IMR-90 (cell line): ENCODE measurements around the gene NTRK3.

Experiments used
- CEBPB ChIP-seq: IDR thresholded peaks from 2 replicates; pipeline ENCODE4 v1.6.1; 2012; ENCODE audit warnings: low read depth, low read length, improper control_type of control experiment
- MAFK ChIP-seq: IDR thresholded peaks from 2 replicates; pipeline ENCODE4 v1.6.1; 2012; ENCODE audit warnings: low read depth, low read length, improper control_type of control experiment
- NFE2L2 ChIP-seq: fragments of 150-350 bp; IDR thresholded peaks from 2 replicates; pipeline ENCODE4 v1.6.1; 2016; ENCODE audit warnings: low read depth, mild to moderate bottlenecking, low read length
- POLR2A ChIP-seq: IDR thresholded peaks from 2 replicates; pipeline ENCODE4 v1.6.1; 2012; ENCODE audit warnings: mild to moderate bottlenecking, low read depth, low read length
- RAD21 ChIP-seq: IDR thresholded peaks from 2 replicates; pipeline ENCODE4 v1.6.1; 2012; ENCODE audit warnings: low read length, improper control_type of control experiment
- TF ChIP-seq, protein P1 (sequence below): fragments of 150-350 bp; IDR thresholded peaks from 2 replicates; pipeline ENCODE4 v1.6.1; 2016; ENCODE audit warnings: low read depth, mild to moderate bottlenecking, low read length, moderate library complexity, borderline replicate concordance
- TF ChIP-seq, protein P2 (sequence below): conservative IDR thresholded peaks from 2 replicates; pipeline ENCODE4 v1.5.1; 2012; ENCODE audit warnings: mild to moderate bottlenecking, low read depth, low read length, improper control_type of control experiment

DNA sequence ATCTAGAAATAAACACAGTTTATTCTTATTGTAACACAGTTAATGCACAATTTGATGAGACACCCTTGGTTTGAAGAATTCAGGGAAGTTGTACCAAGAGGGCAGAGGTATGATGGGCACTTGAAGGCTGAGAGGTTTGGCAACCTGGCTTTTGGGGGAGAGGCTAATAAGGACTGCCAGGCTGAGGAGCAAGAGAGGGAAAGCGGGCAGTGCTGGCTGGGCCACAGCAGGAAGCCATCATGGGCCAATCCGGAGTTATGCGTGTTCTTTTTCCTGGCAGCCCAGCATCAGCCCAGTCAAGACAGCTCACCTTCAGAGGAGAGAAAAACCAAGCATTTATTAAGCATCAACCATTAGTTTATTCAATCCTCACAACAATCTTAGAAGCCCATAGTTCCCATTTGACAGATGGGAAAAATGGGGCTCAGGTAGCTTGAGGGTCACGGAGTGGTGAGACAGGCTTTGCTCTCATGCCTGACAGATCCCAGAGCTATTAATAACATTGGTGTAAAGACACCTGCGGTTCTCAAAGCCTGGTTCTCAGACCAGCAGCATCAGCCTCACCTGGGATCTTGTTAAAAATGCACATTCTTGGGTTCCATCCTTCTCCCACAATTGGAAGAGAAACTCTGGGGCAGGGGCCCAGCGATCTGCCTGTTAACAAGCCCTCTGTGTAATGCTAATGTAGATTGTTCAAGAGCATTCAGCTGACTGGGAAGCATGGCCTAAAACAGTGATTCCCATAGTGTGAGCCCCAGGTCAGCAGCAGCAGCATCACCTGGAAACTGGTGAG, 183.7 kb downstream of the NTRK3 start:
- TF ChIP-seq CEBPB (no peak), POLR2A (no peak), MAFK (no peak), NFE2L2 (no peak), RAD21 (no peak)
- TF ChIP-seq, protein P1, sequence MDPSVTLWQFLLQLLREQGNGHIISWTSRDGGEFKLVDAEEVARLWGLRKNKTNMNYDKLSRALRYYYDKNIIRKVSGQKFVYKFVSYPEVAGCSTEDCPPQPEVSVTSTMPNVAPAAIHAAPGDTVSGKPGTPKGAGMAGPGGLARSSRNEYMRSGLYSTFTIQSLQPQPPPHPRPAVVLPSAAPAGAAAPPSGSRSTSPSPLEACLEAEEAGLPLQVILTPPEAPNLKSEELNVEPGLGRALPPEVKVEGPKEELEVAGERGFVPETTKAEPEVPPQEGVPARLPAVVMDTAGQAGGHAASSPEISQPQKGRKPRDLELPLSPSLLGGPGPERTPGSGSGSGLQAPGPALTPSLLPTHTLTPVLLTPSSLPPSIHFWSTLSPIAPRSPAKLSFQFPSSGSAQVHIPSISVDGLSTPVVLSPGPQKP: no peak
- TF ChIP-seq, protein P2, sequence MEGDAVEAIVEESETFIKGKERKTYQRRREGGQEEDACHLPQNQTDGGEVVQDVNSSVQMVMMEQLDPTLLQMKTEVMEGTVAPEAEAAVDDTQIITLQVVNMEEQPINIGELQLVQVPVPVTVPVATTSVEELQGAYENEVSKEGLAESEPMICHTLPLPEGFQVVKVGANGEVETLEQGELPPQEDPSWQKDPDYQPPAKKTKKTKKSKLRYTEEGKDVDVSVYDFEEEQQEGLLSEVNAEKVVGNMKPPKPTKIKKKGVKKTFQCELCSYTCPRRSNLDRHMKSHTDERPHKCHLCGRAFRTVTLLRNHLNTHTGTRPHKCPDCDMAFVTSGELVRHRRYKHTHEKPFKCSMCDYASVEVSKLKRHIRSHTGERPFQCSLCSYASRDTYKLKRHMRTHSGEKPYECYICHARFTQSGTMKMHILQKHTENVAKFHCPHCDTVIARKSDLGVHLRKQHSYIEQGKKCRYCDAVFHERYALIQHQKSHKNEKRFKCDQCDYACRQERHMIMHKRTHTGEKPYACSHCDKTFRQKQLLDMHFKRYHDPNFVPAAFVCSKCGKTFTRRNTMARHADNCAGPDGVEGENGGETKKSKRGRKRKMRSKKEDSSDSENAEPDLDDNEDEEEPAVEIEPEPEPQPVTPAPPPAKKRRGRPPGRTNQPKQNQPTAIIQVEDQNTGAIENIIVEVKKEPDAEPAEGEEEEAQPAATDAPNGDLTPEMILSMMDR: no peak
